B cell (primary cell): ENCODE results near the gene SSC5D. TPM values are rescaled to one million over a fixed set of nuclear protein-coding genes. Genes with fewer than 3 reads are reported as not detected.

ENCODE experiments used
- ATAC-seq: fragments of 200-7000 bp; cut with Tn5 transposase; one replicate; pipeline ENCODE4 v1.10.0; 2021; ENCODE audit warnings: low read depth, mild to moderate bottlenecking, moderate number of reproducible peaks, moderate library complexity
- CTCF ChIA-PET: fragments of 350-600 bp; sonication (Branson Sonifier 250); formaldehyde crosslinking; loops from one replicate; lab custom pipeline; 2021; ENCODE audit warnings: antibody characterized with exemption, inconsistent platforms; lab: Charles Lee
- POLR2A ChIA-PET: fragments of 350-600 bp; sonication (Branson Sonifier 250); formaldehyde crosslinking; loops from one replicate; lab custom pipeline; 2021; ENCODE audit warnings: antibody characterized with exemption; lab: Charles Lee
- DNase-seq: peaks from one replicate; pipeline ENCODE4 v3.0.0; 2013
- H2AFZ ChIP-seq: 2 replicates; pipeline ENCODE4 v1.6.1; 2012; ENCODE audit warnings: mild to moderate bottlenecking, low read depth, low read length; ENCODE audit not compliant: insufficient read depth, poor library complexity, severe bottlenecking
- H3K27ac ChIP-seq, 2 donors: 1 replicate in 1 of 2; 2 replicates in 1 of 2; pipeline ENCODE4 v1.5.1; 2012 to 2013; ENCODE audit warnings: low read length in 2 of 2, mild to moderate bottlenecking in 2 of 2, moderate library complexity in 1 of 2
- H3K27me3 ChIP-seq, 4 experiments: fragments of 200-600 bp in 1 of 4; sonication (generic) in 1 of 4; replicated peaks in 1 of 4; 1 replicate in 2 of 4; 2 replicates in 2 of 4; pipeline versions ENCODE4 v1.6.1 to v1.7.0; 2013 to 2016; ENCODE audit warnings: low read length in 3 of 4, mild to moderate bottlenecking in 2 of 4, mixed read lengths in 1 of 4, moderate library complexity in 1 of 4; ENCODE audit not compliant: insufficient read depth in 4 of 4, control insufficient read depth in 3 of 4; ENCODE audit errors: control extremely low read depth in 1 of 4
- H3K36me3 ChIP-seq, 2 experiments: replicated peaks in 1 of 2; 1 replicate in 1 of 2; 2 replicates in 1 of 2; pipeline versions ENCODE4 v1.6.1 to v1.7.1; 2013; ENCODE audit warnings: low read length in 1 of 2; ENCODE audit not compliant: insufficient read depth in 2 of 2, control insufficient read depth in 1 of 2; ENCODE audit errors: control extremely low read depth in 1 of 2, extremely low read depth in 1 of 2
- H3K4me1 ChIP-seq, 2 donors: fragments of 200-600 bp in 1 of 2; sonication (generic) in 1 of 2; 1 replicate in 1 of 2; 2 replicates in 1 of 2; pipeline versions ENCODE4 v1.5.1 to v1.6.1; 2013 to 2017; ENCODE audit warnings: low read length in 2 of 2; ENCODE audit not compliant: control insufficient read depth in 2 of 2, insufficient read depth in 2 of 2
- H3K4me2 ChIP-seq: replicated peaks from 2 replicates; pipeline ENCODE3; 2012; ENCODE audit warnings: mild to moderate bottlenecking, low read depth, low read length; ENCODE audit not compliant: poor library complexity, severe bottlenecking
- H3K4me3 ChIP-seq, 5 experiments: fragments of 200-600 bp in 1 of 5; sonication (generic) in 1 of 5; 1 replicate in 3 of 5; 2 replicates in 2 of 5; pipeline versions ENCODE4 v1.5.1 to v1.7.0; 2011 to 2016; ENCODE audit warnings: low read length in 4 of 5, mild to moderate bottlenecking in 4 of 5, low read depth in 2 of 5, control low read depth in 1 of 5, moderate library complexity in 1 of 5; ENCODE audit not compliant: insufficient read depth in 1 of 5; ENCODE audit errors: control extremely low read depth in 1 of 5, extremely low read depth in 1 of 5
- H3K79me2 ChIP-seq: fragments of 200-600 bp; sonication (generic); one replicate; pipeline ENCODE4 v1.6.0; 2016; ENCODE audit warnings: low read length; ENCODE audit not compliant: control insufficient read depth, insufficient read depth
- H3K9ac ChIP-seq: fragments of 200-600 bp; sonication (generic); 2 replicates; pipeline ENCODE4 v1.6.1; 2017; ENCODE audit warnings: mild to moderate bottlenecking, low read length, moderate library complexity
- H3K9me3 ChIP-seq, 3 donors: one replicate each; pipeline versions ENCODE4 v1.6.1 to v1.7.1; 2013; ENCODE audit warnings: low read length in 2 of 3; ENCODE audit not compliant: control insufficient read depth in 2 of 3, insufficient read depth in 1 of 3; ENCODE audit errors: control extremely low read depth in 1 of 3
- H4K20me1 ChIP-seq: 2 replicates; pipeline ENCODE4 v1.6.0; 2012; ENCODE audit warnings: mild to moderate bottlenecking, low read length; ENCODE audit not compliant: insufficient read depth, control insufficient read depth, poor library complexity, severe bottlenecking
- H3K27ac Mint-ChIP-seq: one replicate; pipeline ENCODE4 v1.8.0; 2021; ENCODE audit warnings: mixed read lengths
- H3K27me3 Mint-ChIP-seq: one replicate; pipeline ENCODE4 v1.8.0; 2021; ENCODE audit warnings: mixed read lengths
- H3K4me1 Mint-ChIP-seq: one replicate; pipeline ENCODE4 v1.8.0; 2021; ENCODE audit warnings: mixed read lengths
- H3K4me3 Mint-ChIP-seq: one replicate; pipeline ENCODE4 v1.8.0; 2021; ENCODE audit warnings: mixed read lengths
- H3K9me3 Mint-ChIP-seq: one replicate; pipeline ENCODE4 v1.8.0; 2022; ENCODE audit warnings: mixed read lengths; ENCODE audit not compliant: insufficient read depth
- CTCF ChIP-seq: fragments of 200-600 bp; IDR thresholded peaks from one replicate; pipeline ENCODE4 v1.8.0; 2022; ENCODE audit warnings: antibody characterized with exemption, mild to moderate bottlenecking
- EZH2 ChIP-seq: IDR thresholded peaks from 2 replicates; pipeline ENCODE4 v1.6.1; 2012; ENCODE audit warnings: borderline replicate concordance, low read depth, mild to moderate bottlenecking, moderate library complexity, low read length; ENCODE audit not compliant: insufficient read depth, poor library complexity, severe bottlenecking
- WGBS: methylation state at CpG from one replicate; pipeline ENCODE4 v1.1.5; 2013; ENCODE audit warnings: missing lambda C conversion rate; ENCODE audit not compliant: insufficient coverage; 5-methylcytosine and 5-hydroxymethylcytosine counted together
- intact Hi-C: fragments of 100-400 bp; cut with micrococcal nuclease; formaldehyde crosslinking; loops from one replicate; pipeline ENCODE4 v1.10.0; 2022
- polyA plus RNA-seq: library from polyadenylated mRNA; depleted of rRNA; stranded (reverse); fragments of >200 nt; gene quantifications from 2 replicates; pipeline ENCODE4 v1.2.3, GENCODE V29; 2012
- total RNA-seq, 2 donors: library from RNA; stranded (reverse); fragments of 120-200 nt in 1 of 2; gene quantifications; 1 replicate in 1 of 2; 2 replicates in 1 of 2; pipeline versions ENCODE4 v1.2.3 to v1.2.4, GENCODE V29; 2013 to 2022

The SSC5D gene
- total and polyA plus RNA-seq, 2 donors (not counting 1 experiment from before 2014, with no cell fraction given): 0.22 to 0.44 TPM

GRCh38 chr19:55443045-55443823 is 45.0 kb upstream of the SSC5D start, which contains the start of gene SHISA7:
SHISA7 (minus strand) TSS chr19:55443300; CDS start chr19:55442863, 437 bp downstream.
- ATAC-seq (no peak), DNase-seq (peak; percentile 27)
- no peak for TF ChIP-seq EZH2
- no peak for TF ChIP-seq CTCF
- Mint-ChIP-seq H3K27me3 (peaks cover 62% of the 10 kb centered on the region), H3K9me3 (no peaks in the 10 kb centered on the region), H3K27ac (no peak within 1 kb of the TSS), H3K4me1 (peaks cover 20% of the 10 kb centered on the region), H3K4me3 (no peak within 1 kb of the TSS)
- Histone ChIP-seq H3K9ac (no peak within 1 kb of the TSS), H3K9me3 (peaks cover 0 to 24% (median 0%) of the 10 kb centered on the region in 3 donors), H3K4me3 (peak within 1 kb of the TSS in 1 of 5 experiments; percentile 22), H3K4me1 (peaks cover 21 to 37% of the 10 kb centered on the region in 2 donors), H3K79me2 (no peaks in the 10 kb centered on the region), H3K27ac (no peak within 1 kb of the TSS), H3K27me3 (peaks cover 0 to 66% (median 42%) of the 10 kb centered on the region in 4 experiments), H3K4me2 (peak within 1 kb of the TSS; percentile 62), H2AFZ (no peak within 1 kb of the TSS), H3K36me3 (no peaks in the 10 kb centered on the region), H4K20me1 (no peaks in the 10 kb centered on the region)
- ChIA-PET POLR2A (no interaction called here), CTCF (interaction anchor here (0.8 to 0.9 kb wide), 2 partner anchors 23 to 366 kb away, joined by 3 to 6 read pairs; no protein-coding TSS in a partner anchor)
- intact Hi-C loops: no loop called here
- WGBS: 4% methylated on average over 41 of the region's 43 CpGs
